HG02840 (cell line): ENCODE results near the gene WDR46.
"Not testable (repeated sequence)": the region's sequence is repeated elsewhere in the genome, so short reads cannot be mapped to it uniquely, and the experiment has no call there.

Source experiments
- ATAC-seq: cut with Tn5 transposase; IDR thresholded peaks from one replicate; pipeline ENCODE4 v1.9.1; 2021; ENCODE audit warnings: mild to moderate bottlenecking, moderate library complexity, moderate number of reproducible peaks; ENCODE audit not compliant: unreplicated experiment, low FRiP score

WDR46 gene

DNA sequence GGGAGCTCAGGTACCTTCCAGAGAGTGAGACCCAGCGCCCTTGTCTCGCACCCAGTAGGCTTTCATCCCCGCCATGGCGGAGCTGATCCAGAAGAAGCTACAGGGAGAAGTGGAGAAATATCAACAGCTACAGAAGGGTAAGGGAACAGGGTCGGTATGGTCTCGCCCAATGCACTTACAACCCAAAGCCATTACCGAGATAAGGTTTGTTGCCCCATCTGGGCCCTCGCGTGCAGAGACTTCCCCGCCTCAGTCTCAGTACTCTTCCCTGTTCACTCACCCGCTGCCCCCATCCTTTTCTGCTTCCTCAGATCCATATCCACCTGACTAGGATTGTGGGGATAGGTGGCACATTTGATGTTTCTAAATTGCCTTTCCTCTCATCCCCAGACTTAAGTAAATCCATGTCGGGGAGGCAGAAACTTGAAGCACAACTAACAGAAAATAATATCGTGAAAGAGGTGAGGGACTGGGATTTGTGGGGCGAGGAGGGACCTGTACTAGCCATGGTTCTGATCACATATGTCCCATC, 811 bp upstream of the WDR46 start:
- ATAC-seq, result peak; percentile 20

- ATAC-seq, result peak; percentile 8
These were observed 708 bp downstream of the WDR46 start for GRCh38 chr6:33288141-33288920.

GRCh38 chr6:33286946-33287914, 1.8 kb downstream of the WDR46 start:
- ATAC-seq, result no peak

GRCh38 chr6:33285214-33285613, 3.8 kb downstream of the WDR46 start:
- not testable (repeated sequence) for ATAC-seq

DNA sequence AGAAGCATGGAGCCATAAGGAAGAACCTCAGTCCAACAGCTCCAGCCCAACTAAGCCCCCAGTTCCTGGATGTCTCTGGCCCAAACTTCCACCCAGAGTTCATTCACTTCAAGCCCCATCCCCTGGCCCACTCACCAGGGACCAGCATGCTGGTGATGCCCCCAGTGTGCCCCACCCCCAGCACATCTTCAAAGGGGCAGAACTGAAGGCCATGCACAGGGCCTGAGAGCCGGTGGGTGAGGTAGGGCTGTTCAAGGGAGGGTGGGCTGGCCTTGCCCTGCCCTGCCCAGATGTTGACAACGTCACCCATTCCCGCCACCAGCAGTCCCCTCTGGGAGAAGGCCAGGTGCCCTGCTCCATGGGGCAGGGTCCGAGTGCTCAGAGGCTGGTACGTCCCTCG, 8.5 kb downstream of the WDR46 start:
- ATAC-seq, result no peak

DNA sequence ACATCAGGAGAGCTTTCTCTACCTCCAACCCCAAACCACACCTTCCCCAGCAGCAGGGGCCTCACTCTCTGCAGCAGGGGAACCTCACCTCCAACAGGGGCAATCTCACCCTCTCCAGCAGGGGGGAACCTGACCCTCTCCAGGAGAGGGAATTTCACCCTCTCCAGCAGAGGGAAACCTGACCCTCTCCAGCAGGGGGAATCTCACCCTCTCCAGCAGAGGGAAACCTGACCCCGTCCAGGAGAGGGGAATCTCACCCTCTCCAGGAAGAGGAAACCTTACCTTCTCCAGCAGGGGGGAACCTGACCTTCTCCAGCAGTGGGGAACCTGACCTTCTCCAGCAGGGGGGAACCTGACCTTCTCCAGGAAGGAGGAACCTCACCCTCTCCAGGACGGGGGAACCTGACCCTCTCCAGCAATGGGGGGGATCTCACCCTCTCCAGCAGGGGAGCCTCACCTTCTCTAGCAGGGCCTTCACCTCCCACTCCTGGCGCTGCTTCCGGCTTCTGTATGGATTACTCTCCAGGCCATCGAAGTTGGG, 9.0 kb downstream of the WDR46 start:
- ATAC-seq, result no peak

GRCh38 chr6:33279257-33279695, 9.8 kb downstream of the WDR46 start:
- ATAC-seq, result no peak

- no peak for ATAC-seq
These were observed 10.2 kb downstream of the WDR46 start for GRCh38 chr6:33278810-33279209.

DNA sequence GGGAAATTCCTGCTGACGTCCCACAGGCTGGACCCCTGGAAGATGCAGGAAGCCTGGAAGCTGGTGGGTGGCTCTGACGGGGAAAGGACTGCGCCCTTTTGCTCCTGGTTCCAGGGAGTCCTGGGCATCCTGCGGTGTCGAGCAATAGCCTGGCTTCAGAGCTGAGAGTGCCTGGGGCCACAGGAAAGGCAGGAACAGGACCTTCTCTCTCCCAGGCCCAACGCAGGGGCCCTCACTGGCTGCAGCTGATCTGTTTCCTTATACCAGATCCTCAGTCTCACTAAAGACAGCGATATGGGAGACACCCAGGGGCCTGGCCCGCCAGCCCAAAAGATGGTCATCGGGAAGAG, 10.7 kb downstream of the WDR46 start:
- ATAC-seq, result no peak

DNA sequence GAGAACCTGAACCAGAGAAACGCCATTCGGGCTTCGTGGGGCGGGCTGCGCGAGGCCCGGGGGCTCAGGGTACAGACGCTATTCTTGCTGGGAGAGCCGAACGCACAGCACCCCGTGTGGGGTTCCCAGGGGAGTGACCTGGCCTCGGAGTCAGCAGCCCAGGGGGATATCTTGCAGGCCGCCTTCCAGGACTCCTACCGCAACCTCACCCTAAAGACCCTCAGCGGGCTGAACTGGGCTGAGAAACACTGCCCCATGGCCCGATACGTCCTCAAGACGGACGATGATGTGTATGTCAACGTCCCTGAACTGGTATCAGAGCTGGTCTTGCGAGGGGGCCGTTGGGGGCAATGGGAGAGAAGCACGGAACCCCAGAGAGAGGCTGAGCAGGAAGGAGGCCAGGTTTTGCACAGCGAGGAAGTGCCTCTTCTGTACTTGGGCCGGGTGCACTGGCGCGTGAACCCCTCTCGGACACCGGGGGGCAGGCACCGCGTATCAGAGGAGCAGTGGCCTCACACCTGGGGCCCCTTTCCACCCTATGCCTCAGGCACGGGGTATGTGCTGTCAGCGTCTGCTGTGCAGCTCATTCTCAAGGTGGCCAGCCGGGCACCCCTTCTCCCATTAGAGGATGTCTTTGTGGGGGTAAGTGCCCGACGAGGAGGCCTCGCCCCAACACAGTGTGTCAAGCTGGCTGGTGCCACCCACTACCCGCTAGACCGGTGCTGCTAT, 11.2 kb downstream of the WDR46 start:
- ATAC-seq, result no peak

DNA sequence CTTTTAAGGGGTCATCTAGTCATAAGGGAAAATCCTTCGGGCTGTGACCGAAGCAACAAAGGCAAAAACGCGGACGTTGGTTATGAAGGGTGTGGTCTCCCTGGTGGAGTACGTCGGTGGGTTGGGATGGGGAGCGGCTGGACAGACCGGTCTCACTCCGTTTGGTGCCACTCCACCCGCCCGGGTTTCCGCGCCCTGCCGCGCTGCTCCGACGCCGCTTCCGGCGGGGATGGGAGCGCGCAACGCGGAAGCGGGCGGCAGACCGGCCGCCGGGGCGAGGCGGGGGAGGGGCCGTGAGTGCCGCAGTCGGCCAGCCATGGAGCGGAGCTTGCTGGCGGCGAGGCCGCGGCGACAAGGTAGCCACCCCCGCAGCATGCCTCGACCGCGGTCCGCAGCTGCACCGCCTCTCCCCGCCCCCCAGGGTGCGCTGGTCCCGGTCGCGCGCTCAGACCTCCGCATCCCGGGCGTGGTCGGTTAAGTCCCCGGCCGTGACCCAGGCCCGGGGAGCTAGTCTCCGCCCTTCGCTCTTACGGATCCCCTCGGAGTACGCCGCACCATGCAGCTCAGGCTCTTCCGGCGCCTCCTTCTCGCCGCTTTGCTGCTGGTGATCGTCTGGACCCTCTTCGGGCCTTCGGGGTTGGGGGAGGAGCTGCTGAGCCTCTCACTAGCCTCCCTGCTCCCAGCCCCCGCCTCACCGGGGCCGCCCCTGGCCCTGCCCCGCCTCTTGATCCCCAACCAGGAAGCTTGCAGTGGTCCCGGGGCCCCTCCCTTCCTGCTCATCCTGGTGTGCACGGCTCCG, 12.0 kb downstream of the WDR46 start, which contains the start of gene B3GALT4:
Gene B3GALT4 (plus strand): TSS at position 260 of the 799 bp plus-strand sequence. CDS start 297 bp downstream, at position 557.
- peak; percentile 51 for ATAC-seq

- ATAC-seq, result no peak
These were observed 12.5 kb downstream of the WDR46 start for GRCh38 chr6:33276581-33276863.

DNA sequence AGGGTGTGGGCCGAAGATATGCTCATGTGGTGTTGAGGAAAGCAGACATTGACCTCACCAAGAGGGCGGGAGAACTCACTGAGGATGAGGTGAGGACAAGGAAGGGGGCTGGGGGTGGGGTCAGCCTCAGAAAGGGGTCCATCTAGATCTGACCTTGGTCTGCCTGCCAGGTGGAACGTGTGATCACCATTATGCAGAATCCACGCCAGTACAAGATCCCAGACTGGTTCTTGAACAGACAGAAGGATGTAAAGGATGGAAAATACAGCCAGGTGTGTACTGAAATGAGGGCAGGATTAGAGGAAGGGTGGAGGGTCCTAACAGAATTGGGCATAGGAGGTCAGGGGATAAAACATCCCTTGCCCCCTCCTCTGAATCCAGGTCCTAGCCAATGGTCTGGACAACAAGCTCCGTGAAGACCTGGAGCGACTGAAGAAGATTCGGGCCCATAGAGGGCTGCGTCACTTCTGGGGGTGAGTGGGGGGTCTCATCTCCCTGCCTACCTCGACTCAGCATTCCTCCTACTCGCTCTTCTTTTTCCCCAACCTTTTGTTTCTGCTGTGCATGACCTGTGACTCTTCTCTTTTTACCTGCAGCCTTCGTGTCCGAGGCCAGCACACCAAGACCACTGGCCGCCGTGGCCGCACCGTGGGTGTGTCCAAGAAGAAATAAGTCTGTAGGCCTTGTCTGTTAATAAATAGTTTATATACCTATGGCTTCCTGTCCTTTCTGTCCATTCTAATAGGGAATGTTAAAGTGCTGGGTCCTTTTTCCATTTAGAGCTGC, 13.1 kb downstream of the WDR46 start:
- ATAC-seq, result not testable (repeated sequence)

- ATAC-seq, result no peak
These were observed 14.8 kb downstream of the WDR46 start for GRCh38 chr6:33273924-33274902.

DNA sequence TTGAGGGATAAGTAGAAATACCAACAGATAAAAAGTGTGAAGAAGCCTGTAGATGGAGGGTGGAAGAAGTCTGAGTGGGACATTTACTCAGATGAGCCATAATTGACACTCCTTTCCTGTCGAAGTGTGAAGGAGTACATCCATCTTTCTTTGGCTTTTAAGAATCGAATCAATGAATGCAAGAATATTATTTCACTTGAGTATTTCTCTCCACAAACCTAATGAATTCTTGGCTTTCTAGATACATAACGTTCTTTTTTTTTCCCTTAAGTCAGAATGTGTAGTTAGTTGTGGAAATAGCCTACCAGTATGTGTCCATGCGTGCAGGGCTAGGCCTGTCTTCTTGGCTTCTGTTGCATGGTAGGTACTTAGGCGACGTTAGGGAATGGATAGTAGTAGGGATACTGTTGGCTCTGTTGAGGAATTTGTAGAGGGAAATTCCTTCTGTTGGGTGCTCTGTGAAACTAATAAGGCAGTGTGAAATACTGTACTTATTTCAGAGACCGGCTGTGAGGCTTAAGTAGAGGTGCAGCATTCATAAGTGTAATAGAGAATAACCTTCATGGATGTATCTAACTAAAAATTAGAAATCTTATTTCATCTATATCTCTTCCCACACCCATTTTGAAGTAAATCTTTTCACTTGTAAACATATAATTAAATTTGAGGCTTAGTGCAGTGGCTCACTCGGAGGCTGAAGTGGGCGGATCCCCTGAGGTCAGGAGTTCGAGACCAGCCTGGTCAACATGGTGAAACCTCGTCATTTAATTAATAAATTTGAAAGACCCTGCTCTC, 15.7 kb downstream of the WDR46 start:
- no peak for ATAC-seq

DNA sequence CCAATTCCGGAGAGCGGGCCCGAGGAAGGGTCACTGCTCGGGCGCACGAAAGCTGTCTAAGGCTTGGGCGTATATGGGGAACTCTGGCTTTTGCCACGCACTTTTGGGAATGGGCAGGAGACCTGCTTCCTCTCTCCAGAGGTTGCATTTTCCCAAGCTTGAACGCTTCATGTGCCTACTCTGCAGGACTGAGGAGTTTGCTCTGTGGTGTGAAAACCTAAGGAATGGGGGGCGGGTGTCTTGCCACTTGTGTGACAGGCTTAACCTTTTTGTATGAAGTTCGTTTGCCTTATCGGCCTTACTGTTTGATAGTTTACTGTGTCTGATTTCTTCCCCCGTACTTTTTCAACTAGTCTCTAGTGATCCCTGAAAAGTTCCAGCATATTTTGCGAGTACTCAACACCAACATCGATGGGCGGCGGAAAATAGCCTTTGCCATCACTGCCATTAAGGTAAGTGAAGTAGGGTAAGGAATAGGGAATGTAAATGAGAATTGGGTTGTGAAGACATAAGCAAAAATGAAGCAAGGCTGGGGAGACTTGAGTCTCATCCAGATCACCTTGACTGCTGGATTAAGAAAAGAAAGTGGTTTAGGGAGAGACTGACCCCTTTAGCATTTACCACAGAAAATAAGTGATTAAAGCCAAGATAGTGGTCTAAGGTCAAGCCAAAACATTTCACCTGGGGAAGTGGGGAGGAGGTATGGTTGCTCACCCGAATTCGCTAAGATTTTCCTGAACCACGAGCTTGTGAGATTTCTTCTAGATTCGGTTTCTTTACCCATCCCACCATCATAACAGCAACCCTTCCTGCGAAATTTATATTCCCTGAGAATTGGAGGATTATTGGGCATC, 16.5 kb downstream of the WDR46 start:
- ATAC-seq, result no peak
